ENCODE data around the gene SERPINB10.

DNA sequence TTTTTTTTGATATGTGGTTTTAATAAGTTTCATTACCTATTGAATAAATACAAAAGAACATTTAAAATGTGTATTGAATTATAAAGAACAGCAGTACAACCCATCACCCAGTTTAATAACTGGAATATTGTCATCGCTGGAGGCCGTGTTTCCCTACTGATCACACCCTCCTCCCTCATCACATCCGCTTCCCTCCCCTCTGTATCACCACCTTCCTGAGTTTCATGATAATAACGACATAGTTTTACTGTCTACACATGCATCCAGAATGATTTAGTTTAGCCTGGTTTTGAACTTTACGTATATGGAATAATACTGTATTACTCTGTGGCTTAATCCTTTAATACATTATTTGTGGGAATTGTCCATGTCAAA, 64.2 kb downstream of the SERPINB10 start:
- TF ChIP-seq ISL1 (CRISPR knock-in tag; IDR thresholded peaks at IDR 0.05), result no peak
- TF ChIP-seq, protein P1, sequence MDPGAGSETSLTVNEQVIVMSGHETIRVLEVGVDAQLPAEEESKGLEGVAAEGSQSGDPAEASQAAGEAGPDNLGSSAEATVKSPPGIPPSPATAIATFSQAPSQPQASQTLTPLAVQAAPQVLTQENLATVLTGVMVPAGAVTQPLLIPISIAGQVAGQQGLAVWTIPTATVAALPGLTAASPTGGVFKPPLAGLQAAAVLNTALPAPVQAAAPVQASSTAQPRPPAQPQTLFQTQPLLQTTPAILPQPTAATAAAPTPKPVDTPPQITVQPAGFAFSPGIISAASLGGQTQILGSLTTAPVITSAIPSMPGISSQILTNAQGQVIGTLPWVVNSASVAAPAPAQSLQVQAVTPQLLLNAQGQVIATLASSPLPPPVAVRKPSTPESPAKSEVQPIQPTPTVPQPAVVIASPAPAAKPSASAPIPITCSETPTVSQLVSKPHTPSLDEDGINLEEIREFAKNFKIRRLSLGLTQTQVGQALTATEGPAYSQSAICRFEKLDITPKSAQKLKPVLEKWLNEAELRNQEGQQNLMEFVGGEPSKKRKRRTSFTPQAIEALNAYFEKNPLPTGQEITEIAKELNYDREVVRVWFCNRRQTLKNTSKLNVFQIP (CRISPR knock-in tag; IDR thresholded peaks at IDR 0.05; ENCODE audit: borderline replicate concordance, low read depth), result no peak
- TF ChIP-seq, protein P2, sequence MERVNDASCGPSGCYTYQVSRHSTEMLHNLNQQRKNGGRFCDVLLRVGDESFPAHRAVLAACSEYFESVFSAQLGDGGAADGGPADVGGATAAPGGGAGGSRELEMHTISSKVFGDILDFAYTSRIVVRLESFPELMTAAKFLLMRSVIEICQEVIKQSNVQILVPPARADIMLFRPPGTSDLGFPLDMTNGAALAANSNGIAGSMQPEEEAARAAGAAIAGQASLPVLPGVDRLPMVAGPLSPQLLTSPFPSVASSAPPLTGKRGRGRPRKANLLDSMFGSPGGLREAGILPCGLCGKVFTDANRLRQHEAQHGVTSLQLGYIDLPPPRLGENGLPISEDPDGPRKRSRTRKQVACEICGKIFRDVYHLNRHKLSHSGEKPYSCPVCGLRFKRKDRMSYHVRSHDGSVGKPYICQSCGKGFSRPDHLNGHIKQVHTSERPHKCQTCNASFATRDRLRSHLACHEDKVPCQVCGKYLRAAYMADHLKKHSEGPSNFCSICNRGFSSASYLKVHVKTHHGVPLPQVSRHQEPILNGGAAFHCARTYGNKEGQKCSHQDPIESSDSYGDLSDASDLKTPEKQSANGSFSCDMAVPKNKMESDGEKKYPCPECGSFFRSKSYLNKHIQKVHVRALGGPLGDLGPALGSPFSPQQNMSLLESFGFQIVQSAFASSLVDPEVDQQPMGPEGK (CRISPR knock-in tag; IDR thresholded peaks at IDR 0.05; ENCODE audit: borderline replicate concordance), result no peak

All from SK-N-SH treated with all-trans-retinoic acid at 6 μM for 48 hours (cell line).